GM23338 (cell line): ENCODE measurements around the gene TRMT11. TPM values are rescaled to one million over a fixed set of nuclear protein-coding genes. Genes with fewer than 3 reads are reported as not detected.
A peak's percentile ranks its signal among the peaks of the same experiment; 100 is the strongest.

Experiments used
- ATAC-seq: fragments of 200-7000 bp; cut with Tn5 transposase; 3 replicates; pipeline ENCODE4 v1.9.1; 2020
- DNase-seq: peaks from one replicate; pipeline ENCODE4 v3.0.0-alpha.2; 2015; ENCODE audit warnings: low spot score
- H2AFZ ChIP-seq: fragments of 200-600 bp; sonication (generic); 2 replicates; pipeline ENCODE4 v1.8.0; 2016; ENCODE audit warnings: antibody characterized with exemption, mild to moderate bottlenecking, moderate library complexity
- H3F3A ChIP-seq: fragments of 200-600 bp; sonication (generic); replicated peaks from 2 replicates; pipeline ENCODE4 v1.8.0; 2017; ENCODE audit warnings: antibody characterized with exemption, mixed run types, low read depth
- H3K27ac ChIP-seq: fragments of 200-600 bp; sonication (generic); 2 replicates; pipeline ENCODE4 v1.6.1; 2016; ENCODE audit warnings: low read depth
- H3K27me3 ChIP-seq: fragments of 200-600 bp; sonication (generic); 2 replicates; pipeline ENCODE4 v1.8.0; 2016; ENCODE audit warnings: mild to moderate bottlenecking, mixed run types, moderate library complexity; ENCODE audit not compliant: insufficient read depth
- H3K36me3 ChIP-seq: fragments of 200-600 bp; sonication (generic); 2 replicates; pipeline ENCODE4 v1.8.0; 2016; ENCODE audit warnings: mild to moderate bottlenecking; ENCODE audit not compliant: insufficient read depth
- H3K4me1 ChIP-seq: fragments of 200-600 bp; sonication (generic); 2 replicates; pipeline ENCODE4 v1.8.0; 2016; ENCODE audit warnings: mild to moderate bottlenecking, moderate library complexity; ENCODE audit not compliant: insufficient read depth
- H3K4me2 ChIP-seq: fragments of 200-600 bp; sonication (generic); 2 replicates; pipeline ENCODE4 v1.7.1; 2017; ENCODE audit warnings: mixed run types
- H3K4me3 ChIP-seq: fragments of 200-600 bp; sonication (generic); 2 replicates; pipeline ENCODE4 v1.6.1; 2016; ENCODE audit warnings: mixed run types
- H3K79me2 ChIP-seq: fragments of 200-600 bp; sonication (generic); replicated peaks from 2 replicates; pipeline ENCODE4 v1.8.0; 2017; ENCODE audit warnings: mild to moderate bottlenecking; ENCODE audit not compliant: insufficient read depth
- H3K9me2 ChIP-seq: fragments of 200-600 bp; sonication (generic); 2 replicates; pipeline ENCODE4 v1.8.0; 2017; ENCODE audit not compliant: insufficient read depth
- H4K20me1 ChIP-seq: fragments of 200-600 bp; sonication (generic); replicated peaks from 2 replicates; pipeline ENCODE4 v1.8.0; 2017; ENCODE audit warnings: mild to moderate bottlenecking; ENCODE audit not compliant: insufficient read depth
- H3K27ac Mint-ChIP-seq: 2 replicates; pipeline ENCODE4 v1.8.0; 2020; ENCODE audit warnings: inconsistent platforms, mild to moderate bottlenecking, moderate library complexity, mixed read lengths
- H3K27me3 Mint-ChIP-seq: 3 replicates; pipeline ENCODE4 v1.8.0; 2022; ENCODE audit warnings: low read depth, mild to moderate bottlenecking, moderate library complexity, mixed read lengths, inconsistent platforms; ENCODE audit not compliant: insufficient read depth, poor library complexity
- H3K36me3 Mint-ChIP-seq: 3 replicates; pipeline ENCODE4 v1.8.0; 2021; ENCODE audit warnings: low read depth, mild to moderate bottlenecking, inconsistent platforms, moderate library complexity, mixed read lengths
- H3K4me1 Mint-ChIP-seq: 3 replicates; pipeline ENCODE4 v1.8.0; 2020; ENCODE audit warnings: mild to moderate bottlenecking, inconsistent platforms, mixed read lengths
- H3K4me3 Mint-ChIP-seq: 3 replicates; pipeline ENCODE4 v1.8.0; 2021; ENCODE audit warnings: moderate library complexity, mild to moderate bottlenecking, inconsistent platforms, mixed read lengths
- H3K9me3 Mint-ChIP-seq: 3 replicates; pipeline ENCODE4 v1.8.0; 2020; ENCODE audit warnings: moderate library complexity, mild to moderate bottlenecking, inconsistent platforms, mixed read lengths
- CREB1 ChIP-seq: fragments of 250-450 bp; sonication (Bioruptor Pico); IDR thresholded peaks from 2 replicates; pipeline ENCODE4 v1.5.0; 2020; ENCODE audit warnings: low read depth, mild to moderate bottlenecking, moderate library complexity
- CTCF ChIP-seq, 2 experiments: fragments of 200-600 bp in 1 of 2; sonication (generic) in 1 of 2; conservative IDR thresholded peaks; 2 replicates each; pipeline versions ENCODE4 v1.5.1 to v1.6.1; 2016 to 2017; ENCODE audit warnings: antibody characterized with exemption in 2 of 2, low read depth in 2 of 2, mild to moderate bottlenecking in 2 of 2, moderate library complexity in 1 of 2
- ETS1 ChIP-seq: IDR thresholded peaks from 2 replicates; pipeline ENCODE4 v1.6.1; 2016; ENCODE audit warnings: antibody characterized with exemption
- EZH2 ChIP-seq: fragments of 200-600 bp; sonication (generic); IDR thresholded peaks from one replicate; pipeline ENCODE4 v1.8.0; 2017; ENCODE audit warnings: antibody characterized with exemption, mild to moderate bottlenecking, low read depth; ENCODE audit not compliant: unreplicated experiment
- EZH2phosphoT487 ChIP-seq: fragments of 200-600 bp; sonication (generic); IDR thresholded peaks from one replicate; pipeline ENCODE4 v1.8.1; 2018; ENCODE audit warnings: antibody characterized with exemption; ENCODE audit not compliant: unreplicated experiment
- POLR2AphosphoS5 ChIP-seq: IDR thresholded peaks from 2 replicates; pipeline ENCODE4 v1.6.1; 2016; ENCODE audit warnings: antibody characterized with exemption, low read depth
- STAT1 ChIP-seq: IDR thresholded peaks from one replicate; pipeline ENCODE4 v1.6.1; 2016; ENCODE audit warnings: antibody characterized with exemption; ENCODE audit not compliant: unreplicated experiment
- polyA plus RNA-seq: library from polyadenylated mRNA; unstranded; fragments of >200 nt; fragmentation: Nextera tagmentation; extraction: Ambion mirVana; gene quantifications from 2 replicates; pipeline ENCODE4 v1.2.1, GENCODE V29; 2016
- total RNA-seq: library from RNA; depleted of rRNA; stranded (reverse); fragments of >200 nt; shearing (Covaris generic); gene quantifications from 2 replicates; pipeline ENCODE4 v1.2.3, GENCODE V29; 2014
- TF ChIP-seq, protein P1 (sequence below): fragments of 250-450 bp; sonication (Bioruptor Pico); IDR thresholded peaks from 2 replicates; pipeline ENCODE4 v1.5.0; 2020; ENCODE audit warnings: mild to moderate bottlenecking, moderate library complexity

Gene TRMT11
- total and polyA plus RNA-seq, 2 experiments from 2014 or later: 49.5 to 50.9 TPM

- Histone ChIP-seq H3K4me3 (no peak overlapping the region), H2AFZ (no peak overlapping the region), H3K9me2 (no peaks in the 10 kb centered on the region), H3K4me1 (no peaks in the 10 kb centered on the region; the same call in 1 of the 2 replicates), H3K4me2 (no peak overlapping the region), H3K36me3 (no peaks in the 10 kb centered on the region), H3F3A (no peaks in the 10 kb centered on the region), H3K79me2 (no peaks in the 10 kb centered on the region), H4K20me1 (no peaks in the 10 kb centered on the region; the same call in 1 of the 2 replicates), H3K27me3 (no peaks in the 10 kb centered on the region), H3K27ac (no peak overlapping the region)
- DNase-seq (no peak), ATAC-seq (peak; percentile 53; the same call in 2 of the 3 replicates)
- H3K27me3 Mint-ChIP-seq: no peaks in the 10 kb centered on the region
- no peaks in the 10 kb centered on the region for H3K36me3 Mint-ChIP-seq
- peaks cover 9% of the 10 kb centered on the region for H3K4me1 Mint-ChIP-seq
- no peak overlapping the region for H3K4me3 Mint-ChIP-seq
- TF ChIP-seq, protein P1, sequence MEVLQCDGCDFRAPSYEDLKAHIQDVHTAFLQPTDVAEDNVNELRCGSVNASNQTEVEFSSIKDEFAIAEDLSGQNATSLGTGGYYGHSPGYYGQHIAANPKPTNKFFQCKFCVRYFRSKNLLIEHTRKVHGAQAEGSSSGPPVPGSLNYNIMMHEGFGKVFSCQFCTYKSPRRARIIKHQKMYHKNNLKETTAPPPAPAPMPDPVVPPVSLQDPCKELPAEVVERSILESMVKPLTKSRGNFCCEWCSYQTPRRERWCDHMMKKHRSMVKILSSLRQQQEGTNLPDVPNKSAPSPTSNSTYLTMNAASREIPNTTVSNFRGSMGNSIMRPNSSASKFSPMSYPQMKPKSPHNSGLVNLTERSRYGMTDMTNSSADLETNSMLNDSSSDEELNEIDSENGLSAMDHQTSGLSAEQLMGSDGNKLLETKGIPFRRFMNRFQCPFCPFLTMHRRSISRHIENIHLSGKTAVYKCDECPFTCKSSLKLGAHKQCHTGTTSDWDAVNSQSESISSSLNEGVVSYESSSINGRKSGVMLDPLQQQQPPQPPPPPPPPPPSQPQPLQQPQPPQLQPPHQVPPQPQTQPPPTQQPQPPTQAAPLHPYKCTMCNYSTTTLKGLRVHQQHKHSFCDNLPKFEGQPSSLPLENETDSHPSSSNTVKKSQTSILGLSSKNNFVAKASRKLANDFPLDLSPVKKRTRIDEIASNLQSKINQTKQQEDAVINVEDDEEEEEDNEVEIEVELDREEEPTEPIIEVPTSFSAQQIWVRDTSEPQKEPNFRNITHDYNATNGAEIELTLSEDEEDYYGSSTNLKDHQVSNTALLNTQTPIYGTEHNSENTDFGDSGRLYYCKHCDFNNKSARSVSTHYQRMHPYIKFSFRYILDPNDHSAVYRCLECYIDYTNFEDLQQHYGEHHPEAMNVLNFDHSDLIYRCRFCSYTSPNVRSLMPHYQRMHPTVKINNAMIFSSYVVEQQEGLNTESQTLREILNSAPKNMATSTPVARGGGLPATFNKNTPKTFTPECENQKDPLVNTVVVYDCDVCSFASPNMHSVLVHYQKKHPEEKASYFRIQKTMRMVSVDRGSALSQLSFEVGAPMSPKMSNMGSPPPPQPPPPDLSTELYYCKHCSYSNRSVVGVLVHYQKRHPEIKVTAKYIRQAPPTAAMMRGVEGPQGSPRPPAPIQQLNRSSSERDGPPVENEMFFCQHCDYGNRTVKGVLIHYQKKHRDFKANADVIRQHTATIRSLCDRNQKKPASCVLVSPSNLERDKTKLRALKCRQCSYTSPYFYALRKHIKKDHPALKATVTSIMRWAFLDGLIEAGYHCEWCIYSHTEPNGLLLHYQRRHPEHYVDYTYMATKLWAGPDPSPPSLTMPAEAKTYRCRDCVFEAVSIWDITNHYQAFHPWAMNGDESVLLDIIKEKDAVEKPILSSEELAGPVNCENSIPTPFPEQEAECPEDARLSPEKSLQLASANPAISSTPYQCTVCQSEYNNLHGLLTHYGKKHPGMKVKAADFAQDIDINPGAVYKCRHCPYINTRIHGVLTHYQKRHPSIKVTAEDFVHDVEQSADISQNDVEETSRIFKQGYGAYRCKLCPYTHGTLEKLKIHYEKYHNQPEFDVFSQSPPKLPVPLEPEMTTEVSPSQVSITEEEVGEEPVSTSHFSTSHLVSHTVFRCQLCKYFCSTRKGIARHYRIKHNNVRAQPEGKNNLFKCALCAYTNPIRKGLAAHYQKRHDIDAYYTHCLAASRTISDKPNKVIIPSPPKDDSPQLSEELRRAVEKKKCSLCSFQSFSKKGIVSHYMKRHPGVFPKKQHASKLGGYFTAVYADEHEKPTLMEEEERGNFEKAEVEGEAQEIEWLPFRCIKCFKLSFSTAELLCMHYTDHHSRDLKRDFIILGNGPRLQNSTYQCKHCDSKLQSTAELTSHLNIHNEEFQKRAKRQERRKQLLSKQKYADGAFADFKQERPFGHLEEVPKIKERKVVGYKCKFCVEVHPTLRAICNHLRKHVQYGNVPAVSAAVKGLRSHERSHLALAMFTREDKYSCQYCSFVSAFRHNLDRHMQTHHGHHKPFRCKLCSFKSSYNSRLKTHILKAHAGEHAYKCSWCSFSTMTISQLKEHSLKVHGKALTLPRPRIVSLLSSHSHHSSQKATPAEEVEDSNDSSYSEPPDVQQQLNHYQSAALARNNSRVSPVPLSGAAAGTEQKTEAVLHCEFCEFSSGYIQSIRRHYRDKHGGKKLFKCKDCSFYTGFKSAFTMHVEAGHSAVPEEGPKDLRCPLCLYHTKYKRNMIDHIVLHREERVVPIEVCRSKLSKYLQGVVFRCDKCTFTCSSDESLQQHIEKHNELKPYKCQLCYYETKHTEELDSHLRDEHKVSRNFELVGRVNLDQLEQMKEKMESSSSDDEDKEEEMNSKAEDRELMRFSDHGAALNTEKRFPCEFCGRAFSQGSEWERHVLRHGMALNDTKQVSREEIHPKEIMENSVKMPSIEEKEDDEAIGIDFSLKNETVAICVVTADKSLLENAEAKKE: peak; percentile 17; the same call in 1 of the 2 replicates
- no peak for TF ChIP-seq EZH2phosphoT487
- no peaks in the 10 kb centered on the region for H3K9me3 Mint-ChIP-seq
- peak overlapping the region; percentile 20; the same call in 1 of the 2 replicates for H3K27ac Mint-ChIP-seq
Measured at GRCh38 chr6:126063512-126064146, 77.3 kb downstream of the TRMT11 start.

GRCh38 chr6:126064257-126064747, 78.0 kb downstream of the TRMT11 start:
- Mint-ChIP-seq H3K4me3 (no peak overlapping the region), H3K4me1 (peaks cover 9% of the 10 kb centered on the region), H3K9me3 (no peaks in the 10 kb centered on the region), H3K27me3 (no peaks in the 10 kb centered on the region), H3K27ac (no peak overlapping the region), H3K36me3 (no peaks in the 10 kb centered on the region)
- H3K36me3 ChIP-seq: no peaks in the 10 kb centered on the region
- no peak for DNase-seq
- no peak overlapping the region for H3K4me3 ChIP-seq
- TF ChIP-seq CREB1 (CRISPR knock-in tag) (no peak), ETS1 (no peak), STAT1 (no peak), CTCF (conservative IDR thresholded peaks at IDR 0.05; ENCODE audit: low read depth in 2 of 2) (no peak), EZH2 (no peak), POLR2AphosphoS5 (no peak)
- no peaks in the 10 kb centered on the region for H3K79me2 ChIP-seq
- ATAC-seq: no peak
- no peak overlapping the region for H3K4me2 ChIP-seq
- H3K27ac ChIP-seq: no peak overlapping the region
- H3K4me1 ChIP-seq: no peaks in the 10 kb centered on the region; the same call in 1 of the 2 replicates
- H3K9me2 ChIP-seq: no peaks in the 10 kb centered on the region
- H3K27me3 ChIP-seq: no peaks in the 10 kb centered on the region
- H4K20me1 ChIP-seq: no peaks in the 10 kb centered on the region; the same call in 1 of the 2 replicates
- H2AFZ ChIP-seq: no peak overlapping the region
- no peaks in the 10 kb centered on the region for H3F3A ChIP-seq
